Muscle layer of duodenum (tissue), 2 donors: ENCODE data around the gene FAM131B.

Source experiments
- H3K27ac ChIP-seq: one replicate; pipeline ENCODE4 v1.7.0; 2013; ENCODE audit warnings: mild to moderate bottlenecking, low read length
- H3K27me3 ChIP-seq: one replicate; pipeline ENCODE4 v1.7.0; 2013; ENCODE audit warnings: low read depth, mild to moderate bottlenecking, control low read depth, low read length
- H3K36me3 ChIP-seq, 2 donors: one replicate each; pipeline ENCODE4 v1.7.0; 2013; ENCODE audit warnings: low read length in 2 of 2, control low read depth in 1 of 2, mild to moderate bottlenecking in 1 of 2; ENCODE audit not compliant: insufficient read depth in 2 of 2, control insufficient read depth in 1 of 2
- H3K4me1 ChIP-seq, 2 donors: one replicate each; pipeline ENCODE4 v1.7.0; 2013; ENCODE audit warnings: low read length in 2 of 2, mild to moderate bottlenecking in 2 of 2, control low read depth in 1 of 2, moderate library complexity in 1 of 2; ENCODE audit not compliant: insufficient read depth in 2 of 2, control insufficient read depth in 1 of 2
- H3K4me3 ChIP-seq, 2 donors: one replicate each; pipeline ENCODE4 v1.7.0; 2013; ENCODE audit warnings: low read length in 2 of 2, low read depth in 1 of 2, mild to moderate bottlenecking in 1 of 2
- H3K9me3 ChIP-seq, 2 donors: one replicate each; pipeline ENCODE4 v1.7.0; 2013; ENCODE audit warnings: low read length in 2 of 2, control low read depth in 1 of 2, mild to moderate bottlenecking in 1 of 2; ENCODE audit not compliant: control insufficient read depth in 1 of 2
- donor health status: healthy.

Gene FAM131B

DNA sequence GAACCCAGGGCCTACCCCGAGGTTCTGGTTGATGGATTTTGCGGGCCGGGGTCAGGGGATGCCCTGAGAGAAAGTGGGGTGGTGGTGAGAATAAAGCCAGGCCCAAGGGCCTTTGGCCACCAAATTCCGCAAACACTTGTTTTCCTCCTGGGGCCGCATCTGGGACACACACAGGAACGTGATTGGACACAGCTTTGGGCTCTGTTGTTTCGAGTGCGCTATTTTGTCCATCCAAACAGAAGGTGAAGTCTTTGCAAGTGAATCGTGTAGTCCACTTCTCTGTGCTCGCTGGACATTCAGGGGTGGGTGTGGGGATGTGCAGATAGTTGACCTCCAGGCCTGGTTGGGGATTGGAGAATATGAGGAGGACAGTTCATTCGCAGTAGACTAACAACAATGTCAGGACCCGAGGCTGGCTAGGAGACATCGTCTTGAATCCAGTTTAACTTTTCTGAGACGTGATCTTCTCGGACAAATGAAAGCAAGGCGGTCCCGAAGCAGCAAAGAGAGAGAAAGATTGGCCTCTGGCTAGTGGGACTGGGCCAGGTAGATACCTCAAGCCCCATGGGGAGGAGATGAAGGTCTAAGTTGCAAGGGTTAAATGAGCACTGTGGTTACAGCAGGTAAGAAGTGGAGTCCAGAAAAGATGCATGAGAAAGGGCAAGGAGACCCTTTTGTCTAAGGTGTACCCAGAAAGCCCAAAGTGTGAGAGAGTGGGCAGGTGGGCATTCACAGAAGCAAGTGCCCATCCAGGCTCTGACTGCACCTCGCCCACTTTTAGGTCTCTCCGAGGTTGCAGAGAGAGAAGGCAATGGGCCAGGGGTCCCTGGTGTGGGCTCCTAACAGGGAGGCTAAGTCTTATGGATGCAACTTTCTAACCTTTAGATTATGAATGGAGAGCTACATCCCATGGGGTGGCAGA lies 764 bp upstream of the FAM131B start:
- no peak overlapping the region for H3K27ac ChIP-seq
- H3K36me3 ChIP-seq = no peaks in the 10 kb centered on the region
- H3K27me3 ChIP-seq = peaks cover 15% of the 10 kb centered on the region
- peak overlapping the region; percentile 1 to 42 for H3K4me3 ChIP-seq
- peaks cover 0 to 12% of the 10 kb centered on the region in 2 donors for H3K4me1 ChIP-seq
- H3K9me3 ChIP-seq = no peaks in the 10 kb centered on the region

DNA sequence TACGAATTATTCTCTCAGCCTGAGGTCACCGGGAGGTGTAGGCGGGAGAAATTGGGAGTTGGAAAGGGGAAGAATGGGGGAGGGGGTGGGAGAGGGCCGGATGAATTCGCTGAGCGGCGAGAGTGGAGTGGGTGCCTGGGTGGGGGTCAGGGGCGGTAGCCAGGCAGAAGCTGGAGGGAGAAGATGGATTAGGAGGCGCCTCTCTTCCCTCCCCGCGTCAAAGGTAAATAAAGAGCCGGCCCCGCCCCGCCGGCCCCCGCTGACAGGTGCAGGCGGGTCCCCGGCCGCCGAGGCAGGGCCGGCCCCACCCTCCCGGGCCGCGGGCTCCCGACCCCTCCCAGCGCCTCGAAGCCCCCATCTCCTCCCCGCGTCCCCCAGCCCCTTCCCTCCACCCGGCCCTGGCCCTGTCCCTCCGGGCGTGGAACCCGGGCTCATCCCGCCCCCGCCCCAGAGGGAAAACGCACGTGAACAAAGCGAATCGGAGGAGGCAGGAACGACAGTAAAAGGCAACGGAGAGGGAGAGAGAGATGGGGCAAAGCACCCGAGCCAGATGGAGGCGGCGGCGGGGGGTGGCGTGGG lies 872 bp downstream of the FAM131B start:
- Histone ChIP-seq H3K4me1 (peaks cover 0 to 12% of the 10 kb centered on the region in 2 donors), H3K27me3 (peaks cover 15% of the 10 kb centered on the region), H3K36me3 (no peaks in the 10 kb centered on the region), H3K27ac (no peak overlapping the region), H3K9me3 (no peaks in the 10 kb centered on the region), H3K4me3 (peak overlapping the region; percentile 7 to 77)

DNA sequence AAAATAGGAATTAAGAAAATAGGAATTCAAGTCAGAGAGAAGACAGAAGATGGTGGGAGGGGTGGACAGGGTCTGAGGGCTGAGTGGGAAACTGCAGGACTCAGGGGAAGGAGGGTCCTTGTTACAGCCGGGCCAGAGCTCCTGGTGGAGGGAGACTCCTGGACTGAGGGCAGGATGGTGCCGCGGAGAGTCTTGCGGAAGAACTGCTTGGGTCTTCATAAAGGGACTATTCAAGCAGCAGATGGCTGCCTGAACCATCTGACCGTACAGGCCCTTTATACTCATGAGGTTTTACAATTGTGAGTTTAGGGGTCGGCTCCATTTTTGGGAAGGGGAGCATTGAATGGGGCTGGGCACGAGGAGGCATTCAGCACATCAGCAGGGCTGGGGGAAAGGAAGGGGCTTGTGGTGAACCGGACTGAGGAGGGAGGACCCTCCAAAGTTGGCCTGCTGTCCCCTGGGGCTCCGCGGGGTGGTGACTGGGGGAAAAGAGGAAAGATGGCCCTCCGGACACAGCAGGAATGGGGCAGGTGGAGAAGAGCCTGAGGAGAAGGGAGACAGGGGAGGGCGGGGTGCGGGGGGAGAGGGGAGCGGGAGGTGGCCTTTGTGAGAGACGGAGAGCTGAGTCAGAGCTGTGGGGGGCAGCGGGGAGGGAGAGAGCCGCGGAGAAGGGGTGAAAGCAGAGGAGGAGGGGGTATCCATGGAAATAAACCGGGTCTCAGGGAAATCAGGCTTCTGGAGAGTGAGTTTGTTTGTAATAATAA lies 1.5 kb downstream of the FAM131B start:
- peaks cover 0 to 12% of the 10 kb centered on the region in 2 donors for H3K4me1 ChIP-seq
- H3K27me3 ChIP-seq = peaks cover 15% of the 10 kb centered on the region
- no peaks in the 10 kb centered on the region for H3K36me3 ChIP-seq
- H3K4me3 ChIP-seq = peak overlapping the region in 1 of 2 donors; percentile 7
- no peaks in the 10 kb centered on the region for H3K9me3 ChIP-seq
- no peak overlapping the region for H3K27ac ChIP-seq

GRCh38 chr7:143359771-143360353 lies 2.7 kb downstream of the FAM131B start:
- Histone ChIP-seq H3K4me1 (peaks cover 0 to 12% of the 10 kb centered on the region in 2 donors), H3K27me3 (peaks cover 15% of the 10 kb centered on the region), H3K36me3 (no peaks in the 10 kb centered on the region), H3K27ac (no peak overlapping the region), H3K4me3 (no peak overlapping the region), H3K9me3 (no peaks in the 10 kb centered on the region)

GRCh38 chr7:143358626-143359025 lies 3.9 kb downstream of the FAM131B start:
- H3K4me3 ChIP-seq = no peak overlapping the region
- no peaks in the 10 kb centered on the region for H3K9me3 ChIP-seq
- H3K27ac ChIP-seq = no peak overlapping the region
- H3K4me1 ChIP-seq = peaks cover 0 to 12% of the 10 kb centered on the region in 2 donors
- no peaks in the 10 kb centered on the region for H3K36me3 ChIP-seq
- H3K27me3 ChIP-seq = peaks cover 13% of the 10 kb centered on the region

GRCh38 chr7:143356414-143357050 lies 6.0 kb downstream of the FAM131B start:
- Histone ChIP-seq H3K36me3 (no peaks in the 10 kb centered on the region), H3K4me1 (peaks cover 0 to 5% of the 10 kb centered on the region in 2 donors), H3K9me3 (no peaks in the 10 kb centered on the region), H3K27me3 (peaks cover 4% of the 10 kb centered on the region), H3K4me3 (no peak overlapping the region), H3K27ac (no peak overlapping the region)

- H3K4me3 ChIP-seq = no peak overlapping the region
- H3K27me3 ChIP-seq = peaks cover 4% of the 10 kb centered on the region
- H3K27ac ChIP-seq = no peak overlapping the region
- H3K36me3 ChIP-seq = no peaks in the 10 kb centered on the region
- no peaks in the 10 kb centered on the region for H3K4me1 ChIP-seq
- no peaks in the 10 kb centered on the region for H3K9me3 ChIP-seq
Observed at GRCh38 chr7:143355450-143356385, 6.8 kb downstream of the FAM131B start.

GRCh38 chr7:143354965-143355364 lies 7.5 kb downstream of the FAM131B start:
- Histone ChIP-seq H3K4me3 (no peak overlapping the region), H3K27ac (no peak overlapping the region), H3K4me1 (no peaks in the 10 kb centered on the region), H3K36me3 (no peaks in the 10 kb centered on the region), H3K9me3 (no peaks in the 10 kb centered on the region), H3K27me3 (peaks cover 4% of the 10 kb centered on the region)

DNA sequence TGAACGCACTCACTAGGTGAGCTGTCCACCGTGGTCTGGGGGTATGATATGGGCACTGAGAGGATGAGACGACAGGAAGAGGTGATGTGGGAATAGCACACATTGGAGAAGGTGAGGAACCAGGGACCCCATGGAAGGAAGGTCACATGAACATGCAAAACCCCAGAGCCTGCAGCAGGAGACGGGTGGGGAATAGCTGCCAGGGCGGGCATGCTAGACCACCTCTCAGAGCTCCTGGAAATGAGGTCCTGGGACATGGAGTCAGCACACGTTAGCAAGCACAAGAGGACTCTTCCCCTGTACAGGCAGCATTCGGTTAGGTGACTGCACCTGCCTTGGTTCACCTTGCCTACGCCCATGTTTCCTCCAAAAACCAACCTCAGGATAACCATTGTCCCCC lies 8.1 kb downstream of the FAM131B start:
- Histone ChIP-seq H3K27me3 (peaks cover 1% of the 10 kb centered on the region), H3K4me3 (no peak overlapping the region), H3K36me3 (no peaks in the 10 kb centered on the region), H3K4me1 (no peaks in the 10 kb centered on the region), H3K27ac (no peak overlapping the region), H3K9me3 (no peaks in the 10 kb centered on the region)

- H3K9me3 ChIP-seq = no peaks in the 10 kb centered on the region
- no peak overlapping the region for H3K4me3 ChIP-seq
- no peak overlapping the region for H3K27ac ChIP-seq
- no peaks in the 10 kb centered on the region for H3K4me1 ChIP-seq
- no peaks in the 10 kb centered on the region for H3K36me3 ChIP-seq
- H3K27me3 ChIP-seq = no peaks in the 10 kb centered on the region
Observed at GRCh38 chr7:143352531-143353002, 9.9 kb downstream of the FAM131B start.
